Transverse colon (tissue), 4 donors: ENCODE data around the gene TLX1.

Experiments
- CTCF ChIP-seq, 5 experiments: fragments of 200-600 bp in 3 of 5; fragments of 450-650 bp in 2 of 5; sonication (generic) in 3 of 5; IDR thresholded peaks; 1 replicate in 2 of 5; 2 replicates in 3 of 5; pipeline ENCODE4 v1.5.1; 2016 to 2017; ENCODE audit warnings: antibody characterized with exemption in 5 of 5, inconsistent platforms in 3 of 5, mild to moderate bottlenecking in 2 of 5, moderate library complexity in 1 of 5
- EP300 ChIP-seq: sonication (generic); formaldehyde crosslinking; IDR thresholded peaks from one replicate; pipeline ENCODE4 v1.6.1; 2017; ENCODE audit warnings: antibody characterized with exemption, low read depth
- POLR2A ChIP-seq: fragments of 450-650 bp; IDR thresholded peaks from one replicate; pipeline ENCODE4 v1.6.1; 2016; ENCODE audit warnings: antibody characterized with exemption, mild to moderate bottlenecking, moderate library complexity
- POLR2AphosphoS5 ChIP-seq, 3 donors: sonication (generic); formaldehyde crosslinking; IDR thresholded peaks; one replicate each; pipeline ENCODE4 v1.6.1; 2016; ENCODE audit warnings: antibody characterized with exemption in 3 of 3

- TF ChIP-seq POLR2A (no peak), CTCF (IDR thresholded peaks at IDR 0.05) (no peak), POLR2AphosphoS5 (IDR thresholded peaks at IDR 0.05) (no peak), EP300 (no peak)
Observed at GRCh38 chr10:101157756-101158458, 26.8 kb downstream of the TLX1 start.
